NB4 (cell line): Measurements from ENCODE around the gene PLCD1.

ENCODE experiments used
- DNase-seq: peaks from one replicate; pipeline ENCODE4 v3.0.0; 2010; ENCODE audit warnings: low read depth
- H3K4me3 ChIP-seq: one replicate; pipeline ENCODE4 v1.5.1; 2011; ENCODE audit warnings: mild to moderate bottlenecking, low read depth, low read length, moderate library complexity
- CTCF ChIP-seq: IDR thresholded peaks from one replicate; pipeline ENCODE4 v1.5.1; 2012; ENCODE audit warnings: low read depth, low read length
- MAX ChIP-seq: IDR thresholded peaks from 2 replicates; pipeline ENCODE4 v1.6.1; 2011; ENCODE audit warnings: low read depth, low read length
- MYC ChIP-seq: IDR thresholded peaks from 2 replicates; pipeline ENCODE4 v1.6.1; 2011; ENCODE audit warnings: low read depth, low read length
- POLR2A ChIP-seq: IDR thresholded peaks from 2 replicates; pipeline ENCODE4 v1.6.1; 2011; ENCODE audit warnings: mild to moderate bottlenecking; ENCODE audit not compliant: insufficient read length; ENCODE audit errors: extremely low read depth

Gene PLCD1

GRCh38 chr3:38005076-38006020, 24.1 kb downstream of the PLCD1 start:
- H3K4me3 ChIP-seq, result no peak overlapping the region
- TF ChIP-seq MYC, result no peak
- TF ChIP-seq MAX, result no peak
- no peak for TF ChIP-seq CTCF
- TF ChIP-seq POLR2A, result no peak
- DNase-seq, result no peak

GRCh38 chr3:38004415-38005075, 24.9 kb downstream of the PLCD1 start:
- H3K4me3 ChIP-seq, result no peak overlapping the region
- peak; percentile 70 for DNase-seq
- no peak for TF ChIP-seq MAX
- TF ChIP-seq CTCF, result peak; percentile 73

GRCh38 chr3:38003817-38004414, 25.5 kb downstream of the PLCD1 start:
- TF ChIP-seq POLR2A (no peak), MYC (no peak), CTCF (no peak), MAX (no peak)

GRCh38 chr3:38003371-38003816, 26.0 kb downstream of the PLCD1 start:
- peak; percentile 70 for DNase-seq
- H3K4me3 ChIP-seq, result no peak overlapping the region
- TF ChIP-seq MAX, result no peak
- TF ChIP-seq CTCF, result peak; percentile 89
- TF ChIP-seq POLR2A, result no peak
- no peak for TF ChIP-seq MYC

More at GRCh38 chr3:38003817-38004414, 25.5 kb downstream of the PLCD1 start:
- no peak for DNase-seq
- H3K4me3 ChIP-seq, result no peak overlapping the region

- H3K4me3 ChIP-seq, result no peak overlapping the region
Observed at GRCh38 chr3:38002940-38003339, 26.5 kb downstream of the PLCD1 start.

More at GRCh38 chr3:38002940-38003339, 26.5 kb downstream of the PLCD1 start:
- no peak for TF ChIP-seq MYC
- no peak for TF ChIP-seq MAX
- no peak for TF ChIP-seq POLR2A
- no peak for TF ChIP-seq CTCF
- no peak for DNase-seq
